HG02678 (cell line): ENCODE data around the gene STX11.

Source experiments
- ATAC-seq: cut with Tn5 transposase; IDR thresholded peaks from one replicate; pipeline ENCODE4 v1.9.1; 2021; ENCODE audit warnings: mild to moderate bottlenecking, moderate library complexity; ENCODE audit not compliant: unreplicated experiment

STX11 gene

GRCh38 chr6:144213315-144213714 lies 63.0 kb downstream of the STX11 start:
- no peak for ATAC-seq

DNA sequence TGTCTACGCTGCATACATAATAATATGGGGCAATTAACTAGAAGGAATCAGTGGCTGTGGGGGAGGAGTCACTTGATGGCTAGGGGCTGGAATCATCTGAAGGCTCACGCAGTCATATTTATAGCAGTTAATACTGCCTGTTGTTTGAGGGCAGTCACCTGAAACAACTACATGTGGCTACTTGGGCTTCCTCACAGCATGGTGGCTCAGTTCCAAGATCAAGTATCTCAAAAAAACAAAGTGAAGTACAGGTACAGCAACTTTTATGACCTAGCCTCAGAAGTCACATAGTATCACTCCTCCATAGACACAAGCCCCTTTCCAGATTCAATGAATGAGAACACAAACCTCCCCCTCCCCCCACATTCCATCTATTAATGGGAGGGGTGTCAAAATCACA lies 63.7 kb downstream of the STX11 start:
- ATAC-seq, result no peak

DNA sequence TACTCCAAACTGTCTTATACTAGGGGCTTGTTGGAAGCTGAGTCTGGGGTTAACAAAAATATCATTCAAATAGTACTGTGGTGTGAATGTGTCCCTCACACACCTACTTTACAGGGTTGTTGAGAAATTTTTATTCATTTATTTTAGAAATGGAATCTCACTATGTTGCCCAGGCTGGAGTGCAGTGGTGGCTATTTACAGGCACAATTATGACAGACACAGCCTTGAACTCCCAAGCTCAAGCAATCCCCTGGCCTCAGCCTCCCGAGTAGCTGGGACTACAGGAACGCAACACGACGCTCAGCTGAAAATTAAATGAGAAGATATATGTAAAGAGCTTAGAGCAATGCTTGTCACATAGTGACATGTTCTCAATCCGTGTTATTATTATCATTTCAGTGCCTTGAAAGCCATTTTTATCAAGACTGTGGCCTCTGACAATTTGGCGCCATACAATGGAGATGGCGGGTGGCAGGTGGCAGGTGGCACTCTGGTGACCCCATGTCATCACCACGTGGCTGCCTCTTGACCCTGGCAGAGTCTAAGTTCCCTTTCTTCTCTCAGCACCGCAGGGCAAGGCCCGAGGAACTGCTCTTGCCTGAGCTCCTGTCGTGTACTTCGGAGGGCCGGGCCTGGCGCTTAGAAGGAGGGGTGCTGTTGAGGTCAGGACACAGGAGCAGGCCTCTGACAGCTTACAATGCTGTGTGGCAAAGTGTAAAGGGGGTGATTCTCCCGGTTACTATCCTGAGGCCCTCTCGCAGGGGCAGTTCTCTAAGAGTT lies 64.5 kb downstream of the STX11 start:
- no peak for ATAC-seq

- peak; percentile 9 for ATAC-seq
These were observed 65.2 kb downstream of the STX11 start for GRCh38 chr6:144215402-144215931.

DNA sequence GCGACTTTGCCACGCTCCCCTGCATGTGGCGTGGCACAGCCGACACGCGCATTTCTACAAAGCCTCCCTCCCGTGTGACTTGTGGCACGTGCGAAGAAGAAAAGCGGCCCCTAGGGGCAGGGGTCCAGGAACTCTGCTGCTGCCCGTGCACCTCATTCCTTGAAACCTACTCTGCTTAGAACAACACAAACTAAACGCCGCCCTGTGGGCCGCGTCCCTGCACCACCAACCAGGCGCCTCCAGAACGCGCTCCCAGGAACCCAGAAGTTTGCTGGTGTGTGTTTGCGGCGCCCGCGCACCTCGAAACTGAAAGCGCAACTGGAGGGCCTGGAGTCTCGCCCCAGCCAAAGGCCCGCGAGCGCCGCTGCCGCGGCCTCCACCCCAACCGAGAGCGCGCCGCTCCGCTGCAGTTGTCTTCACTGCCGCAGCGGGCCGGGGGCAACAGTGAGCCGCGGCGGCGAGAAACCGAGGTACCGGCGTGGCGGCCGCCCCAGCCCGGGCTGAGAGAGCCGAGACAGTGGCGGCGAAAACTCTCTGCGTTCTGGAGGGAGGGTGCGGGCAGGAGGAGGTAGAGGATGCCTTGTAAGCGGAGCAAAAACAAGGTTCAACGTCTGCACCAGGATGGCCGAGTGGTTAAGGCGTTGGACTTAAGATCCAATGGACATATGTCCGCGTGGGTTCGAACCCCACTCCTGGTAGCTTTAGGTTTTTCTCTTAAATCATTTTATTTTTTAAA lies 65.8 kb downstream of the STX11 start:
- ATAC-seq, result peak; percentile 88

DNA sequence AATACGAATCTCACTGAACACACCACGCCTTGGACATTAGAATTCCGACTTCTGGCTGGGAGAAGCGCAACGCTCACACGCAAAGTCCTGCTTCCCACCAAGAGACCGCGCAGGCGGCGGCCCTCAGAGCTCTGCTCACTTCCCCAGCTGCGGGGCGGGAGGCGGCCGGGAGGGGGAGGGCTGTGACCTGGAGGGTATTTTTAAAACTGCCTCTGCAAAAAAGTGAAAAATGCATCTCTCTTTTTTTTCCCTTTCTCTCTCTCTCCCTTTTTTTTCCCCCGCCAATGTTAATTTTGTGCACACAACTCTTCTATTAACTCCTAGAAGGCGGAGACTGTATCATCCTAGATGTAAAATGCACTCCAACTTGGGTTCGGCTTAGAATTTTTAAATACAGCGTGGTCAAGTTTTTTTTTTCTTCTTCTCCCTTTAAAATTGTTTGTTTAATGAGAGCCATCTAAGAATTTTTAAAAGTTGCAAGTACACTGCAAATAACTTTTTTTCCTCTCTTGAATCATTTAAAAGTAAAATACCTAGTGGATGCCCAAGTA lies 66.4 kb downstream of the STX11 start:
- ATAC-seq, result peak; percentile 42

DNA sequence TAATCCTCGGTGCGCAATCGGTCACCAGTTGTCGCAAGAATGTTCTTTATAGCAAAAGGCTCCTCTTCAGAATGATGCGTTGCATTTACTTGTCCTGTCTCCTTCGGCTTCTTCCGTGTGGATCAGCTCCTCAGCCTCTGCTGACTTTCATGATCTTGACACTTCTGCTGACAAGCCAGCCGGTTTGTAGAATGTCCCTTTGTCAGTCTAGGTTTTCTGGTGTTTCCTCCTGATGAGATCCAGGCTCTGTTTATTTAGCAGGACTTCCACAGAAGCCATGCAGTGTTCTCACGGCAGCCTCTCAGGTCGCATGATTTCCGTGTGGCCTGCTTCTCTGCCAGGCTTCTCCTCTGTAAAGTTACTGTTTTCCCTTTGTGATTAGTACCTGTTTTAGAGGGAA lies 66.9 kb downstream of the STX11 start:
- ATAC-seq, result no peak

DNA sequence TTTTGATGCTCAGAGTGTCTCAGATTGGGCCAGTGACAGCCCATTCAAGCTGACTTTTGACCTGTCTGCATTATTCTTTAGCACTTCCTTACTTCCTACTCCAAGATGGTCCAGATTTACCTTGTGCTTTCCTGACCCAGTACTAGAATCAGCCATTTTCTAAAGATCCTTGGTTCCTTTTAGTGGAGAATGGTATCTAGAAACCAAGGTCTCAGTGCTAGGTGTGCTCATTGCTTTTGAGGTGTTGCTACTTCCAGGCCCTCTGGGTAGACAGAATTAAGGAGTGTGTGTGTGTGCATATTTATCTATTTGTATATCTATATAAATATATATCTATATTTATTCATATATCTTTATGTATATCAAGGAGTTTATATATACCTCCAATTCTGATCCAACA lies 67.5 kb downstream of the STX11 start:
- no peak for ATAC-seq

- ATAC-seq, result no peak
These were observed 68.9 kb downstream of the STX11 start for GRCh38 chr6:144219056-144219685.

DNA sequence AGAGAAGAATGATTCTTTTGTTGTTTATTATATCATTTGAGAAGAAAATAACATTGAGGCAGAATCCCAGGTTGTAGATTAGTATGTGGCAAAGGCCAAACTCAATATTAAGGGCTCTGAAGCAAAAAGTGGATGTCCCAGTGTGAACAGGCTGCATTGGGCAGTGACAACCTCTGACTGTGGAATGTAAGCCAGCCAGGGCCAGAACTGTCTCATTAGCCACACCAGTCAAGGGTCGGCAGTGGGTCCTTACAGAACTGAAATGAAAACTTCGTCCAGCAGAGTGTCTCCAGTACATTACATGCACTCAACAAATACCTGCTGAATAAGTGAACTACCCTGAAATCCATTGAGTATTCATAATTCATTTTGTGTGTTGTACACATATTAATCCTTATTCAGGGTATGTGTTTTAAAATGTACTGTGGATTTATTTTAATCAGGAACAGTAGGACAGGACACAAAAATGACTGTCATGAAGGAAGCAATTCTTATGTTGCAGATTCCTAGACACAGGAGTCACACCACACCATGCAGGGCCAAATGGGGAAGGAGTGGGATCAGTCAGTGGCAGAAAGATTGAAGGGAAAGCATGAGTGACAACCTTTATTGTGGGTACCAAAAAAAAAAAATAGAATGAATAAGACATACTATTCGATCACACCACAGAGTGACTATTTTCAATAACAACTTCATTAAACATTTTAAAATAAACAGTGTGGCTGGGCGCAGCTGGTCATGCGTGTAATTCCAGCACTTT lies 69.9 kb downstream of the STX11 start:
- ATAC-seq, result no peak

DNA sequence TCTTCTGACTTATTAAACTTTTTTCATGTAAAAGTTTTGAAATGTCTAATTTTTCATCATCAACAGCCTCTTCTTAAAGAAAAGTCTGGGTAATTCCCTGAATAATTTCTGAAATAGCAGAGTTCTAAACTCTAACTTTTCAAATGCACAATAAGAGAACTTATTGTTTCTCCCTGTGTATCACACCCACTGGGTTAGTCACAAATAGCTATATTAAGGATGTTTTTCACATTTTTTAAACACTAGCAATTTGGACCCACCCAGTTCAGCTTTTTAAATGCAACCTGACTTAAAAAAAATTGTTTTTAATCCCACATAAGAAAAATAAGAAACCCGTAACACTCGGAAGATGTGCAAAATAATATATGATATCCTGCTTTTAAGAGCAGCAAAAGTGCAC lies 73.4 kb downstream of the STX11 start:
- no peak for ATAC-seq

DNA sequence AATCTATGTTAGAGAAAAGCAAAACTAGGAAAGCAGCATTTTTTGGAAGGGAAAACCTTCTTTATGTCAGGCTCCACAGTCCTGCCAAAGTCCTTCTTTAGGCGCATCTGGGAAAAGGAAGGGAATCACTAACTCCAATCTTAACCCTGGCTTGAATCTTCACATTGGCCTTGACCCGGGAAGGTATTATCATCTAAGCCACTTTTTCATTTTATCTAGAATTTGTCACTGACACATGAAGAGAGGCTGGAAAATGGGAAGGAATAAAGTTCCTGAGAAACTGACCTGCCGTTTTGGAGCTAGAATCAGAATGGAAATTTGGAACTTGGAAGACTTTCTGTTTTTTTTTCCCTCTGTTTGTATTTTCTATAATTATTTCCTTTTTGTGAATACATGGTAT lies 81.4 kb downstream of the STX11 start:
- ATAC-seq, result no peak

DNA sequence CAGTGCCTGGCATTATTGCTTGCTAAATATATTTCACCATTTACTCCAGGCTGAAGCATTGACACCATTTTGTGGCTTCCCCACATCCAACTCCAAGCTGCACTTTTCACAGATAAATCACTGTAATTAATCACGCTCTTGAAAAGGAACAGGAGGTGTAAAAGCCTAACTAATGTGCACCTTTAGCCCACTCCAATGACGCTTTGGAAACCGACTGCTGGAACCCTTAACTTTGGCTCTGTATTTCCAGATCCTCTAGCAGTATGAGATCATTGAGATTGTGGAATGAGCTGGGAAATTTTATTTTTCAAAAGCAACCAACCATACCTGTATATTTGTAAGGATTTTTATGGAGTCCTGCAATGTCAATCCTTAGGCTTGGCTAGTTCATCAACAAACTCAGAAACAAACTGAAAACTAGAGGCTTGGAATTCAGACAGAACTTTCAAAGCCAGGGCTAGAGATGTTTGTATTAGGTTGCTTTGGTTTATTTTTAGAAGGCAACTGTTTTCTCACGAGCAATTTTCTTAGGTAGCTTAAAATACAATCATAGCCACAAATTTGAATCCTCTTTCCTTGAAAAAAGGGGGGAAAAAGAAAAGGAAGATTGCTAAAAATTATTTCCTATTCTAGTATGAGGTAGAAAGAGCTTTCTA lies 82.0 kb downstream of the STX11 start:
- no peak for ATAC-seq

DNA sequence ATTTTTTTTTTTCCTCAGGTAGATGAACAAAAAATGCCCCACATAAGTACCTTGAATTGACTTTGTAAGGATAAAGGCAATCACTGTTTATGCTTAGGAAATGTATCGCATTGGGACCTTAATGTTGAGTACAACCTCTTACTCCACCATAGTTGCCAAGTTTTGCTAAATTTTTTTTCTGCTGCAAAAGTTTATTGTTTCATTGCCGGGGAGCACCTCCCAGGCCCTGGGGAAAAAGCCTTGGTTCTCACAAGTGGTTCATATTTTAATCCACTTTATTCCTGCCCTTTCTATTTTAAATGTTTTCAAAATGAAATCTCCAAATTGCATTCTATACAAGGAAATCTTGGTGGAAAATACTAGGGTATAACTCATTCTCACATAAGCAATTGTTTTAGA lies 82.5 kb downstream of the STX11 start:
- no peak for ATAC-seq

GRCh38 chr6:144234399-144234798 lies 84.1 kb downstream of the STX11 start:
- no peak for ATAC-seq

DNA sequence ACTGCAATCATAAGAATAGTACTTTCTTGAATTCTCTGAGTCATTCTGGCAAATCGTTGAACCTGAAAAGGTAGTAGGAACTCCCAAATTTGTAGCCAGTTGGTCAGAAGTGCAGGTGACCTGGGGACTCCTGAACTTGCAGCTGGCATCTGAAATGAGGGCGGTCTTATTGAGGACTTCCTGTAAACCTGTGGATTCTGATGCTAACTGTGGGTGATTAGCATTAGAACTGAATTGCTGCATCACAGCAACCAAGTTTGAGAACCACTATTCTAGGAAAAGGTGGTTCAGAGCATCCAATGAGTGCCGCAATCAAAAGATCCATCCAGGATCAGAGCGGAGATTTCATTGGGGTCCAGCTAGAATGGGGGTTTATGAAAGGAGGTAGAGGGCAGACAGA lies 84.6 kb downstream of the STX11 start:
- no peak for ATAC-seq
